HG02938 (cell line): ENCODE data around the gene PIK3C2G.
"Not testable (repeated sequence)": the region's sequence is repeated elsewhere in the genome, so short reads cannot be mapped to it uniquely, and the experiment has no call there.

Source experiments
- ATAC-seq: cut with Tn5 transposase; IDR thresholded peaks from one replicate; pipeline ENCODE4 v1.9.1; 2021; ENCODE audit warnings: mild to moderate bottlenecking, moderate library complexity; ENCODE audit not compliant: unreplicated experiment

PIK3C2G gene

GRCh38 chr12:18461758-18462157, 200.4 kb downstream of the PIK3C2G start:
- no peak for ATAC-seq

DNA sequence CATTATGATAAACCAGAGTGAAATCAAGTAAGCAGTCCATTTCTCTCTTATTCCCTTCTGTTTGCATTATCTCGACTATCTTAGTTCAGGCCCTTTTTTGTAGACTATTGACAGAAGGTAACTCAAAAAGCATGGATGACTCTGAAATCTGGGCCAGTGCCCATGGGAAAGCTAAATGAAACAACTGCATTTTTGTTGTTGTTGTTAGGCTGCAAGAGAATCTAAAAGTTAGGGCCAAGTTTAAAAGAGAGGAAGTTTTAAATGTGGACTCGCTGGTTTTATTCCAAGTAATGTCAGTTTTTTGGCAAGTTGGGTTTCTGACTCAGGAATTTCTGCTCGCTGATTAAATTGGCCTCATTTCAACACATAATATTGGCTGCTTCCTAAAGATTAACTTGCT, 201.1 kb downstream of the PIK3C2G start:
- ATAC-seq, result no peak

DNA sequence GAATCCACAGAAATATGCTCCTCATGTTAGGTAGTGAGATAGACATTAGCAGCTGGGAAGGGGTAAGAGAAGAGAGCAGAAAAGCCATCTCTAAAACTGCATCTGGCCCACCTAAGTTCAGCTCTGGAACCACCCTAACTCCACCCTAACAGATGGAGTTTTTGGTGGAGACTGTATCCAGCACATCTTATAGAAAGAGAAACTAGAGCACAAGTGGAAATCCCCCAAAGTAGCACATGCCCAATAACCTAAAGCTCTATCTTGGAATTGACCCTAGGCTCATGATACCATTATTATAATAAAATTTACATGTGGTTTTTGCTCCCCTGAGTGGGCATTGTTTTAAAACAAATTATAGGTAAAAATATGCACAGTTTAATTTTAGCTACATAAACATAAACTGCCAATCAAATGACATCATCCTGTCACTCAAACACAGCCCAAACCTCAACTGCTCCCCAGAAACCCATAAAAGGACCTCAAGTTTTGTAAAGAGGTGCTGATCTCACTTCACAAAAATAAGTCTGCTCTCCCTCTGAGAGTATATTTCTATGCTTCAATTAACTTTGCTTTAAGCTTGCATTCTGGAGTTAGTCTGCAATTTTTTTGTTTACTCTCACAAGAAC, 206.4 kb downstream of the PIK3C2G start:
- ATAC-seq, result no peak

DNA sequence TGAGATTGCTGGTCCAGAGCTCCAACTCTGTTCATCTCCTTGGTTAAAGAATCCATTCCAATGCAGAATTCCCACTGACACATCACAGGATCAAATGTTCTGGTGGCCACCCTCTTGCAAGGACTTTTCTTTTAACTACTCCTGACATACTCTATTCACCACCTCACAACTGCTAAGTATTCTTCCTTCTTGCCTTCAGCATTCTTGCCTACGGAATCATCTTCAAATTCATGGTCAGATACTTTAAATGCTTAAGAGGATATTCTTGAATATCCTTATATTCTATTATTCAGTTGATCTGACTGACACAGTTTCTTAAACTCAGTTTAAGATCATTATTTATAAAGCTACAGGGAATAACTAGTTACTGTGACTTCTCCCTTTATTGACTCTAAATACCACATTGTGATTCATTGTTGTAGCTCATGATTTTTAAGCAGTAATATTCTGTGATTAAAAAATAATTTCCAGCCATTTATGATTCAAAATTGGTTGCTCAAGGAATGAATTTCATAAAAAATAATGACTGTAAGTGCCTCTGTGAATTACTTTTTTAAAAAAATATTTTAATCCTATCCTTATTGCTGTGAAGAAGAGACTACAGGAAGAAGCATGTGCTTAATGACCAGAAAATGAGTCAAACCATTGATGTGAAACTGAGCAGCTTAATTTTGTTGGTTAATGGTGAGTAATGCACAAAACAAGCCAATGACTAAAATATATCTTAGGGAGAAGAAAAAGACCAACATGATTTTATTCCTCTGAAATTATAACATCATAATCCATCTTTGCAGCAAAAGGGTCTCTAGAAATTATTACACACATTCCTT, 207.1 kb downstream of the PIK3C2G start:
- no peak for ATAC-seq

- no peak for ATAC-seq
These were observed 208.9 kb downstream of the PIK3C2G start for GRCh38 chr12:18470251-18470650.

- no peak for ATAC-seq
These were observed 211.0 kb downstream of the PIK3C2G start for GRCh38 chr12:18472304-18472703.

- ATAC-seq, result no peak
These were observed 211.5 kb downstream of the PIK3C2G start for GRCh38 chr12:18472806-18473205.

GRCh38 chr12:18476861-18477260, 215.5 kb downstream of the PIK3C2G start:
- no peak for ATAC-seq

GRCh38 chr12:18479256-18479655, 217.9 kb downstream of the PIK3C2G start:
- no peak for ATAC-seq

DNA sequence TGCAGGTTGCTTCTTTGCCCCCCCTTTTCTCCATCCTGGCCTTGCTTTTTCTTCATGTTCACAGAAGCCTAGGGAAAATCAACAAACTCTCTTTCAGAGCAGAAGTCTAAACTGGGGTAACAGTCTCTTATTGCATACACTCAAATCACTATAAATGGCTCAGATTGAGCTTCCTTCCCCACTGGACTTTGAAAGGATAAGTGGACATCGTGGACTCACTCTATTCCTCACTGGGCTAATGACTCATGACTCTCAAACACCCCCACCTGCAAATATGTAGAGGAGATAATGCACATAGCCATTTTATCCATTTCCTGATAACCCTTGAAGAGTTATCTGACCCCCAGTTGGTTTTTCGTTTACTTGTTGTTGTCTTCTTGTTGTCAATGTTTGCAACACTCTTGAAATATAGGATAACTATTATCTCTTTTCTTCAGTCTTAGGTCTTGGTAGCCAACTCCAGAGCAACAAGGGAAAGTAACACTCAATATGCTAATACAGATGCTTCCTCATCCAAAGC, 221.3 kb downstream of the PIK3C2G start:
- ATAC-seq, result no peak

- no peak for ATAC-seq
These were observed 222.5 kb downstream of the PIK3C2G start for GRCh38 chr12:18483698-18484325.

- no peak for ATAC-seq
These were observed 224.7 kb downstream of the PIK3C2G start for GRCh38 chr12:18486036-18486435.

DNA sequence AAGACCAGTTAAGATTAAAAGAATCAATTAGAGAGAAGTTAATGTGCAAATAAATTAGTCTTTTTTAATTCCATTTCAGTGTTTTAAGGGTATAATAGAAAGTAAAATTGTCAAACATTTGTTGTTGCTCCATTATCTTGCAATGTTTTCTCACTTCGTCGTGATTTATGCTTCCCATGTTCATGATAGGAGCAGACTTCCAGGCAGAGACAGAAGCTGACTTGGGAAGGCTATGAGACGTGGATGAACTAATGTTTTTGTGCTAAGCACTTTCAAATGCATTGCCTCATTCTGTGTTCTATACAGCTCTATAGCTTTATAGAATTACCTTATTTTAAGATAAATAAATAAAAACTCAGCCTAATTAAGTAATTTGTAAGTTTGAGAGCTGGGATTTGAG, 226.2 kb downstream of the PIK3C2G start:
- no peak for ATAC-seq

DNA sequence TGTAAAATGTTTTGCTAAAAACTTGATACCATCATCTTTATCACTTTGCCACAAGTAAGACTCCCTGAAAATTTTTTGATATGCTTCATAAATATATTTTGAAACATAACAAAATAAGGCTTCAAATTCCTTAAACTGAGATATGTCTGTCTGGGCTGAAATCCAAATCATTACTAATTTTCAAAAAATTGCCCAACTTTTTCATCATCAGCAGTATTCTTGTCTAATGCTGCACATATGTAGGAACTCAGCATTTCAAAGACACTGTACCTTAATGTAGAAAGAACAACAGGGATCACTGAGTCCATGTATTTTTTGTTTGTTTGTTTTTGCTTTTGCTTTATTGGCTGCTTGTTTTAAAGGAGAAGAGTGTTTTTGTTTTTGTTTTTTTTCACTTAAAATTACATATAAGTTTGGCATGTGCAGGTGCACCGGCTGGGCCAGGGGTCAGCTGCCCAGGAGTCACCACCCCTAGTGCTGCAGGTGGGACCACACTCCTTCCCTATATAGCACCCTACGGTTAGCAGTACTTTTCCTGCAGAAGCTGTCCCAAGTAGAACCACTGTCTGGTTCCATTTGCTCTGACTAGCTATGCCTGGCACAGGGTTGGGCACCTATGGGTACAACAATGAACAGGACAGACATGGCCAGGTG, 231.2 kb downstream of the PIK3C2G start:
- ATAC-seq, result no peak

DNA sequence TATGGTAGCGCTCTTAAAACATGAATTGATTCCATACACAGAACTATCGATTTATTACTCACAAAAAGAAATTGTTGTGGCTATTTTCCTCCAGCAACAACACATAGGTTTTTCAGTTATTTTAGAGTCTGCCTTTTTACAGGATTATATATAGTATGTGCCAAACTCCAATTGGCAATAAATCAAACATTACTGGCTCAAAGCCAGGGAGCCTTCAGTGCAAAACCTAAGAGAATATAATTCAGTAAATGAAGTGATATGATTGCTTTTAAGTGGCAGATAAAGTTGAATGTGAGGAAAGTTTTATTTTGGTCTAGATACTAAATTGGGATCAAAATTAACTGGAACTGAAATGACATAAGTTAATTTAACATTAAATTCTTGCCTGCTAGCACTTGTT, 234.8 kb downstream of the PIK3C2G start:
- no peak for ATAC-seq

- ATAC-seq, result not testable (repeated sequence)
These were observed 238.8 kb downstream of the PIK3C2G start for GRCh38 chr12:18500160-18500574.

GRCh38 chr12:18500736-18501135, 239.4 kb downstream of the PIK3C2G start:
- ATAC-seq, result not testable (repeated sequence)

DNA sequence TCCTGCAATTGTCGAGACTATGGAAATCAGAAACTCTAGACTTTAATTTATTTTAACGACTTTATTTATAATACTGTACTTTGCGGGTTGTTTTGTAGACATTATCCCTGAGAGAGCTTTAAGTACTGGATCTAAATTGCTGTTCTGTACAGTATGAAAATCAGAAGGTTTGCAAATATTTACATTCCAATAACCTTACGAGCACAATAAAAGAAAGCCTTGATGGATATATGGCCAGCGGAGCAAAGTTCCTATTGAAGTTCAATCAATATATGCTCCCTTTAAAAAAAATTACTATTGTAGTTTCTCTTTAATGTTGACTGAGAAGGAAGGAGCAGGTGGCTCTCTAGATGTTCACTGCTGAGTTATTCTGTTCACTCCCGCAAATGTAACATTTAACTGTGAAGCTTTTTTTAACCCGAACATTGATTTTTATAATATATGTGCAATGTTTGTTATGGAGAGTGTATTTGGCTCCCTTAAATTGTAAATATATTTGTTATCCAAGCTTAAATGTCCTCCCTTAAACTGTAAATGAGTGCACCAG, 241.2 kb downstream of the PIK3C2G start:
- no peak for ATAC-seq

DNA sequence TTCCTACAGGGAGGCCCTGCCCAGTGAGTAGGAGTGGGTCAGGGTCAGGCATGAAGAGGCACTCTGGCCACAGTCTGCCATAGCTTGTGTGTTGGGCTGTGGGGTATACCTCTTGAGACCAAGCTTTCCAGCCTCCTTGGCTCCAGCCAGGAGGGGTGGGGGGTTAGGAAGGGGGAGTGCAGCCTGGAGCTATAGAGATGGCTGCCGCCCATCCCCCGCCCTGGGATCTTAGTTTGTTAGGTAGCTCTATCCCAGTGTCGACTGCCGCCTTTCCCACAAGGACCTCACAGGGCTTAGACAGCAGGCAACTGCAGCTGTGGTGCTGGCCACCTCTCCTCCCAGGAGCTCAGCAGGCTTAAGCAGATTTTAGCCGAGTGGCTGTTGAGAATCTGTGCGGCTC, 260.1 kb downstream of the PIK3C2G start:
- ATAC-seq, result no peak

DNA sequence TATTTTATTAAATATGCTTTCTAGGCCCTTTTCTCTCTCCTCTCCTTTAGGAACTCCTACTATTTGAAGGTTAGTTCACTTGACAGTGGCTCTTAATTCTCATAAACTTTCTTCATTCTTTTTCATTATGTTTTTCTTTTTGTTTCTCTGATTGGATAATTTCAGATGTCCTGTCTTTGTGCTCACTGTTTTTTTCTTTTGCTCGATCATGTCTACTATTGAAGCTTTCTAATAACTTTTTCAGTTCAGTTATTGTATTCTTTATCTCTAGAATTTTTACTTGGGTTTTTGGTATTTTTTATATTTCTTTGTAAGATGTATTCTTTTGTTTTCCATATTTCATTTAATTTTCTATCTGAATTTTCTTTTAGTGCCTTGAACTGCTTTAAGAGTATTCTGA, 261.5 kb downstream of the PIK3C2G start:
- no peak for ATAC-seq

- ATAC-seq, result not testable (repeated sequence)
These were observed 281.2 kb downstream of the PIK3C2G start for GRCh38 chr12:18542497-18542896.
